K562 (cell line): ENCODE results near the gene STPG4. TPM values are rescaled to one million over a fixed set of nuclear protein-coding genes. Genes with fewer than 3 reads are reported as not detected.

ENCODE experiments used
- POLR2A ChIP-seq: fragments of 450-650 bp; conservative IDR thresholded peaks from 2 replicates; pipeline ENCODE4 v1.6.1; 2016
- SIN3B ChIP-seq: fragments of 450-650 bp; IDR thresholded peaks from 2 replicates; pipeline ENCODE4 v1.6.1; 2017; ENCODE audit warnings: low read depth, mild to moderate bottlenecking, moderate library complexity
- SMAD2 ChIP-seq: fragments of 150-350 bp; IDR thresholded peaks from 2 replicates; pipeline ENCODE4 v1.6.1; 2014; ENCODE audit warnings: low read depth, mild to moderate bottlenecking, low read length
- ZNF561 ChIP-seq: fragments of 450-650 bp; formaldehyde crosslinking; conservative IDR thresholded peaks from 2 replicates; pipeline ENCODE4 v1.4.0; 2020; ENCODE audit warnings: mild to moderate bottlenecking, moderate library complexity
- polyA plus RNA-seq, 8 experiments: library from polyadenylated mRNA; depleted of rRNA in 4 of 8; stranded (reverse) in 5 of 8; unstranded in 3 of 8; fragments of >200 nt; fragmentation: Nextera tagmentation in 2 of 8; fragmentation: Illumina TruSeq in 1 of 8; extraction: Ambion mirVana in 2 of 8; extraction: Trizol in 1 of 8; gene quantifications; 2 replicates each; pipeline versions ENCODE4 v1.2.1 to v1.2.3, GENCODE V29; 2011 to 2014; ENCODE audit warnings: inconsistent platforms in 1 of 8, missing spikeins in 1 of 8
- total RNA-seq, 7 experiments: library from RNA; depleted of rRNA in 6 of 7; stranded (reverse); fragments of >200 nt in 6 of 7; fragmentation: Illumina TruSeq in 2 of 7; extraction: Trizol in 2 of 7; gene quantifications; 2 replicates each; pipeline versions ENCODE4 v1.2.1 to v1.2.3, GENCODE V29; 2011 to 2021; ENCODE audit warnings: low replicate concordance in 1 of 7
- TF ChIP-seq, protein P1 (sequence below), 2 experiments: fragments of 450-650 bp; conservative IDR thresholded peaks; 2 replicates each; pipeline ENCODE4 v1.6.1; 2017; ENCODE audit warnings: mild to moderate bottlenecking in 2 of 2, moderate library complexity in 2 of 2
- TF ChIP-seq, protein P2 (sequence below), 2 experiments: IDR thresholded peaks in 1 of 2; conservative IDR thresholded peaks in 1 of 2; 2 replicates each; pipeline ENCODE4 v1.6.1; 2016; ENCODE audit warnings: low read depth in 2 of 2, mild to moderate bottlenecking in 1 of 2, missing compliant biosample characterization in 1 of 2, missing genetic modification characterization in 1 of 2, moderate library complexity in 1 of 2
- TF ChIP-seq, protein P3 (sequence below): fragments of 250-450 bp; sonication (Bioruptor Pico); IDR thresholded peaks from 2 replicates; pipeline ENCODE4 v1.9.0; 2021; ENCODE audit warnings: mild to moderate bottlenecking

The STPG4 gene
- total and polyA plus RNA-seq, 9 of the 15 experiments (the other 6 are each of a cell fraction or from before 2014, with no cell fraction given), result 0.10 to 0.68 (median 0.22) TPM; not detected in 6

DNA sequence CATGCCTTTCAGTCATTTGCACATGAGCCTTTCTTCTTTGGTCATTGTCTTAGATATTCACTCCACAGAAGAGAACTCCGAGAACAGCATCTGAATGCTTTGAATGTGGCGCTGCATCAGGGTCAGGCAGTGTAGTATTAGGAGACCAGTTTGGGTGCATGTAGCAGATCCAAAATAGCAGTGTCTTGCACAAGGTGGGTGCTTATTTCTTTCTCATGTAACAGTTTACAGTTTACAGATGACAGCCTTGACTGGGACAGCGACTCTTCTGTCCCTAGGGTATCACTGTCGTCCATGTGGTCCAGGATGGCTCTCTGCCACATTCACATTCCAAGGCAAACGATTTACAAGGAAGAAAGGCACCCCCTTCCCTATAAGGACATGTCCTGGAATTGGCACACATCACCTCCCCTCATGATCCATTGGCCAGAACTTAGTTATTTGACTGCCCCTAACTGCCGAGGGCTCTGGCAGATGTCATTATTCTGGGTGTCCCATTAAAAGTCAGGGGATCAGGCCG lies 101.0 kb downstream of the STPG4 start (continued):
- TF ChIP-seq, protein P1, sequence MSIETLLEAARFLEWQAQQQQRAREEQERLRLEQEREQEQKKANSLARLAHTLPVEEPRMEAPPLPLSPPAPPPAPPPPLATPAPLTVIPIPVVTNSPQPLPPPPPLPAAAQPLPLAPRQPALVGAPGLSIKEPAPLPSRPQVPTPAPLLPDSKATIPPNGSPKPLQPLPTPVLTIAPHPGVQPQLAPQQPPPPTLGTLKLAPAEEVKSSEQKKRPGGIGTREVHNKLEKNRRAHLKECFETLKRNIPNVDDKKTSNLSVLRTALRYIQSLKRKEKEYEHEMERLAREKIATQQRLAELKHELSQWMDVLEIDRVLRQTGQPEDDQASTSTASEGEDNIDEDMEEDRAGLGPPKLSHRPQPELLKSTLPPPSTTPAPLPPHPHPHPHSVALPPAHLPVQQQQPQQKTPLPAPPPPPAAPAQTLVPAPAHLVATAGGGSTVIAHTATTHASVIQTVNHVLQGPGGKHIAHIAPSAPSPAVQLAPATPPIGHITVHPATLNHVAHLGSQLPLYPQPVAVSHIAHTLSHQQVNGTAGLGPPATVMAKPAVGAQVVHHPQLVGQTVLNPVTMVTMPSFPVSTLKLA (conservative IDR thresholded peaks at IDR 0.05), result no peak
- no peak for TF ChIP-seq ZNF561 (CRISPR knock-in tag)
- TF ChIP-seq, protein P2, sequence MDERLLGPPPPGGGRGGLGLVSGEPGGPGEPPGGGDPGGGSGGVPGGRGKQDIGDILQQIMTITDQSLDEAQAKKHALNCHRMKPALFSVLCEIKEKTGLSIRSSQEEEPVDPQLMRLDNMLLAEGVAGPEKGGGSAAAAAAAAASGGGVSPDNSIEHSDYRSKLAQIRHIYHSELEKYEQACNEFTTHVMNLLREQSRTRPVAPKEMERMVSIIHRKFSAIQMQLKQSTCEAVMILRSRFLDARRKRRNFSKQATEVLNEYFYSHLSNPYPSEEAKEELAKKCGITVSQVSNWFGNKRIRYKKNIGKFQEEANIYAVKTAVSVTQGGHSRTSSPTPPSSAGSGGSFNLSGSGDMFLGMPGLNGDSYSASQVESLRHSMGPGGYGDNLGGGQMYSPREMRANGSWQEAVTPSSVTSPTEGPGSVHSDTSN (CRISPR knock-in tag; IDR thresholded peaks at IDR 0.05; ENCODE audit: low read depth), result no peak
- TF ChIP-seq, protein P2 (tag; conservative IDR thresholded peaks at IDR 0.05; ENCODE audit: low read depth), result no peak
- no peak for TF ChIP-seq SMAD2
- TF ChIP-seq, protein P3, sequence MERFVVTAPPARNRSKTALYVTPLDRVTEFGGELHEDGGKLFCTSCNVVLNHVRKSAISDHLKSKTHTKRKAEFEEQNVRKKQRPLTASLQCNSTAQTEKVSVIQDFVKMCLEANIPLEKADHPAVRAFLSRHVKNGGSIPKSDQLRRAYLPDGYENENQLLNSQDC, result no peak
- no peak for TF ChIP-seq SIN3B
- TF ChIP-seq POLR2A, result no peak
